K562 (cell line): ENCODE measurements around the gene SNX14. TPM values are rescaled to one million over a fixed set of nuclear protein-coding genes. Genes with fewer than 3 reads are reported as not detected.

Experiments used
- ATAC-seq: fragments of 200-7000 bp; cut with Tn5 transposase; 3 replicates; pipeline ENCODE4 v1.9.1; 2020; ENCODE audit warnings: moderate library complexity
- BruUV-seq: library from RNA; stranded (reverse); fragments of 400-500 nt; replicated peaks from 2 replicates; lab custom pipeline; 2021; lab: Mats Ljungman, UMichigan
- CTCF ChIA-PET: fragments of 300-600 bp; formaldehyde crosslinking; extraction: SDS; loops from one replicate; lab custom pipeline; 2021; ENCODE audit warnings: low intra/inter-chr PET ratio; lab: Yijun Ruan, JAX
- POLR2A ChIA-PET: fragments of 300-600, 350-650 bp; sonication (Branson Sonifier 250); formaldehyde crosslinking; extraction: SDS; loops from one replicate; lab custom pipeline; 2021; ENCODE audit warnings: antibody characterized with exemption, inconsistent platforms; lab: Yijun Ruan, JAX
- DNase-seq, 4 experiments: peaks; one replicate each; pipeline versions ENCODE4 v3.0.0 to v3.0.0-alpha.2; 2011 to 2018; ENCODE audit warnings: low spot score in 3 of 4, mixed read lengths in 3 of 4; ENCODE audit errors: extremely low read depth in 1 of 4
- FAIRE-seq: peaks from 2 replicates; lab custom pipeline; 2011; peaks lifted over from hg19 to GRCh38; lab: Jason Lieb, UNC
- H2AFZ ChIP-seq: 2 replicates; pipeline ENCODE4 v1.6.0; 2011; ENCODE audit warnings: low read depth, low read length, control low read depth, inconsistent platforms
- H3K27ac ChIP-seq: fragments of 200-600 bp; 3 replicates; pipeline ENCODE4 v1.8.0; 2011; ENCODE audit warnings: low read depth, mild to moderate bottlenecking, control low read depth, inconsistent platforms, low read length, moderate library complexity, mixed read lengths; ENCODE audit errors: extremely low read depth
- H3K27me3 ChIP-seq, 2 experiments: fragments of 300-600 bp in 1 of 2; 2 replicates in 1 of 2; 3 replicates in 1 of 2; pipeline versions ENCODE4 v1.6.0 to v1.8.0; 2011; ENCODE audit warnings: inconsistent platforms in 2 of 2, low read length in 2 of 2, mild to moderate bottlenecking in 1 of 2, mixed read lengths in 1 of 2, moderate library complexity in 1 of 2; ENCODE audit not compliant: control insufficient read depth in 2 of 2, insufficient read depth in 2 of 2
- H3K36me3 ChIP-seq: fragments of 300-600 bp; 3 replicates; pipeline ENCODE4 v1.8.0; 2011; ENCODE audit warnings: mild to moderate bottlenecking, low read length, inconsistent platforms; ENCODE audit not compliant: control insufficient read depth, insufficient read depth
- H3K4me1 ChIP-seq, 2 experiments: fragments of 200-600 bp in 1 of 2; replicated peaks in 1 of 2; 2 replicates in 1 of 2; 3 replicates in 1 of 2; pipeline versions ENCODE4 v1.5.1 to v1.8.0; 2011; ENCODE audit warnings: inconsistent platforms in 2 of 2, low read length in 2 of 2, mild to moderate bottlenecking in 1 of 2, mixed read lengths in 1 of 2, moderate library complexity in 1 of 2; ENCODE audit not compliant: control insufficient read depth in 2 of 2, insufficient read depth in 2 of 2
- H3K4me2 ChIP-seq: 2 replicates; pipeline ENCODE4 v1.6.1; 2011; ENCODE audit warnings: low read length, control low read depth, inconsistent platforms, mixed read lengths; ENCODE audit not compliant: insufficient read depth
- H3K4me3 ChIP-seq: fragments of 200-600 bp; sonication (generic), shearing (Covaris generic); 2 replicates; pipeline ENCODE4 v1.5.1; 2016; ENCODE audit warnings: control low read depth, inconsistent platforms
- H3K79me2 ChIP-seq: fragments of 200-600 bp; 3 replicates; pipeline ENCODE4 v1.8.0; 2011; ENCODE audit warnings: low read length, inconsistent platforms; ENCODE audit not compliant: control insufficient read depth, insufficient read depth
- H3K9ac ChIP-seq, 2 experiments: 2 replicates each; pipeline versions ENCODE4 v1.6.0 to v1.6.1; 2011; ENCODE audit warnings: low read depth in 2 of 2, low read length in 2 of 2, control low read depth in 1 of 2, inconsistent platforms in 1 of 2, mild to moderate bottlenecking in 1 of 2, mixed read lengths in 1 of 2; ENCODE audit not compliant: insufficient read depth in 1 of 2
- H3K9me1 ChIP-seq: one replicate; pipeline ENCODE4 v1.6.0; 2011; ENCODE audit warnings: inconsistent platforms, mild to moderate bottlenecking, low read length, moderate library complexity; ENCODE audit not compliant: control insufficient read depth, insufficient read depth
- H3K9me3 ChIP-seq: replicated peaks from 2 replicates; pipeline ENCODE4 v1.5.1; 2011; ENCODE audit warnings: low read depth, low read length, inconsistent platforms; ENCODE audit not compliant: control insufficient read depth, insufficient read depth
- H4K20me1 ChIP-seq: replicated peaks from 2 replicates; pipeline ENCODE4 v1.6.1; 2011; ENCODE audit warnings: low read length, inconsistent platforms, mixed read lengths; ENCODE audit not compliant: control insufficient read depth, insufficient read depth
- ADNP ChIP-seq: fragments of 200-800 bp; sonication (Bioruptor generic); IDR thresholded peaks from 2 replicates; pipeline ENCODE4 v1.6.1; 2016; ENCODE audit warnings: missing genetic modification characterization, missing compliant biosample characterization
- CBFB ChIP-seq: sonication (generic); formaldehyde crosslinking; IDR thresholded peaks from 2 replicates; pipeline ENCODE4 v1.4.0; 2020; ENCODE audit warnings: mild to moderate bottlenecking, missing genetic modification reagents
- FOXJ3 ChIP-seq: sonication (generic); formaldehyde crosslinking; IDR thresholded peaks from 2 replicates; pipeline ENCODE4 v1.4.0; 2020; ENCODE audit warnings: mild to moderate bottlenecking, missing genetic modification reagents
- GTF2F1 ChIP-seq: IDR thresholded peaks from 2 replicates; pipeline ENCODE4 v1.6.1; 2011; ENCODE audit warnings: low read depth, low read length, improper control_type of control experiment
- HNRNPK ChIP-seq: fragments of 200-400 bp; formaldehyde crosslinking; IDR thresholded peaks from one replicate; pipeline ENCODE4 v1.6.1; 2018; ENCODE audit warnings: mild to moderate bottlenecking, low read depth, low read length; ENCODE audit not compliant: poor library complexity, severe bottlenecking
- KDM5B ChIP-seq: fragments of 200-600 bp; sonication (generic); IDR thresholded peaks from 2 replicates; pipeline ENCODE4 v1.6.1; 2012; ENCODE audit warnings: low read depth, mild to moderate bottlenecking, moderate library complexity, low read length, control low read depth, inconsistent platforms; ENCODE audit not compliant: insufficient replicate concordance
- MED1 ChIP-seq: sonication (generic); formaldehyde crosslinking; IDR thresholded peaks from 2 replicates; pipeline ENCODE4 v1.8.1; 2023; ENCODE audit warnings: missing genetic modification reagents, borderline replicate concordance
- NRF1 ChIP-seq, 2 experiments: fragments of 450-650 bp; IDR thresholded peaks in 1 of 2; conservative IDR thresholded peaks in 1 of 2; 2 replicates each; pipeline ENCODE4 v1.6.1; 2014; ENCODE audit warnings: mild to moderate bottlenecking in 2 of 2
- POLR2G ChIP-seq: fragments of 200-400 bp; formaldehyde crosslinking; IDR thresholded peaks from 2 replicates; pipeline ENCODE4 v1.6.1; 2017; ENCODE audit warnings: low read depth, mild to moderate bottlenecking, antibody characterized with exemption, low read length, moderate library complexity
- PRPF4 ChIP-seq: fragments of 200-400 bp; formaldehyde crosslinking; IDR thresholded peaks from one replicate; pipeline ENCODE4 v1.6.1; 2017; ENCODE audit warnings: low read length, low read depth, mild to moderate bottlenecking; ENCODE audit not compliant: insufficient read depth, poor library complexity, severe bottlenecking
- WHSC1 ChIP-seq: IDR thresholded peaks from one replicate; pipeline ENCODE4 v1.6.1; 2012; ENCODE audit warnings: low read length, control low read depth, inconsistent platforms
- ZNF140 ChIP-seq: fragments of 250-450 bp; sonication (Bioruptor Pico); IDR thresholded peaks from 2 replicates; pipeline ENCODE4 v1.8.0; 2021; ENCODE audit warnings: moderate library complexity, mild to moderate bottlenecking, inconsistent platforms
- ZNF77 ChIP-seq: fragments of 250-450 bp; sonication (Bioruptor Pico); IDR thresholded peaks from 2 replicates; pipeline ENCODE4 v1.5.0; 2020
- WGBS: fragments of 100-300 bp; shearing (Covaris generic); methylation state at CpG from one replicate; pipeline ENCODE4 v1.1.6; 2016; ENCODE audit warnings: low coverage, mixed read lengths; ENCODE audit not compliant: insufficient coverage; ENCODE audit errors: missing lambda C conversion rate; 5-methylcytosine and 5-hydroxymethylcytosine counted together
- in situ Hi-C: fragments of 300-500 bp; cut with MboI; formaldehyde crosslinking; loops from 4 replicates; pipeline ENCODE4 v1.15.0; 2018; ENCODE audit warnings: inconsistent platforms, mixed read lengths
- intact Hi-C: fragments of 100-400 bp; cut with micrococcal nuclease; formaldehyde crosslinking; loops from 2 replicates; pipeline ENCODE4 v1.14.2; 2022
- polyA plus RNA-seq, 8 experiments: library from polyadenylated mRNA; depleted of rRNA in 4 of 8; stranded (reverse) in 5 of 8; unstranded in 3 of 8; fragments of >200 nt; fragmentation: Nextera tagmentation in 2 of 8; fragmentation: Illumina TruSeq in 1 of 8; extraction: Ambion mirVana in 2 of 8; extraction: Trizol in 1 of 8; gene quantifications; 2 replicates each; pipeline versions ENCODE4 v1.2.1 to v1.2.3, GENCODE V29; 2011 to 2014; ENCODE audit warnings: inconsistent platforms in 1 of 8, missing spikeins in 1 of 8
- total RNA-seq, 7 experiments: library from RNA; depleted of rRNA in 6 of 7; stranded (reverse); fragments of >200 nt in 6 of 7; fragmentation: Illumina TruSeq in 2 of 7; extraction: Trizol in 2 of 7; gene quantifications; 2 replicates each; pipeline versions ENCODE4 v1.2.1 to v1.2.3, GENCODE V29; 2011 to 2021; ENCODE audit warnings: low replicate concordance in 1 of 7
- TF ChIP-seq, protein P1 (sequence below): fragments of 250-450 bp; sonication (Bioruptor Pico); IDR thresholded peaks from 2 replicates; pipeline ENCODE4 v1.4.0; 2020; ENCODE audit warnings: borderline replicate concordance
- TF ChIP-seq, protein P2 (sequence below): sonication (generic); formaldehyde crosslinking; IDR thresholded peaks from 2 replicates; pipeline ENCODE4 v1.9.0; 2022; ENCODE audit warnings: mild to moderate bottlenecking, missing genetic modification reagents
- TF ChIP-seq, protein P3 (sequence below), 2 experiments: fragments of 250-450 bp in 1 of 2; fragments of 450-650 bp in 1 of 2; sonication (Bioruptor Pico) in 1 of 2; IDR thresholded peaks; 2 replicates each; pipeline versions ENCODE4 v1.6.1 to v1.8.0; 2016 to 2021; ENCODE audit warnings: mild to moderate bottlenecking in 2 of 2, moderate library complexity in 2 of 2, missing compliant biosample characterization in 1 of 2, missing genetic modification characterization in 1 of 2
- TF ChIP-seq, protein P4 (sequence below): sonication (generic); formaldehyde crosslinking; IDR thresholded peaks from 2 replicates; pipeline ENCODE4 v1.8.0; 2022; ENCODE audit warnings: mild to moderate bottlenecking, low read depth, missing genetic modification reagents

The SNX14 gene
- total and polyA plus RNA-seq, 9 of the 15 experiments (the other 6 are each of a cell fraction or from before 2014, with no cell fraction given): 46.5 to 140 (median 71.2) TPM

DNA sequence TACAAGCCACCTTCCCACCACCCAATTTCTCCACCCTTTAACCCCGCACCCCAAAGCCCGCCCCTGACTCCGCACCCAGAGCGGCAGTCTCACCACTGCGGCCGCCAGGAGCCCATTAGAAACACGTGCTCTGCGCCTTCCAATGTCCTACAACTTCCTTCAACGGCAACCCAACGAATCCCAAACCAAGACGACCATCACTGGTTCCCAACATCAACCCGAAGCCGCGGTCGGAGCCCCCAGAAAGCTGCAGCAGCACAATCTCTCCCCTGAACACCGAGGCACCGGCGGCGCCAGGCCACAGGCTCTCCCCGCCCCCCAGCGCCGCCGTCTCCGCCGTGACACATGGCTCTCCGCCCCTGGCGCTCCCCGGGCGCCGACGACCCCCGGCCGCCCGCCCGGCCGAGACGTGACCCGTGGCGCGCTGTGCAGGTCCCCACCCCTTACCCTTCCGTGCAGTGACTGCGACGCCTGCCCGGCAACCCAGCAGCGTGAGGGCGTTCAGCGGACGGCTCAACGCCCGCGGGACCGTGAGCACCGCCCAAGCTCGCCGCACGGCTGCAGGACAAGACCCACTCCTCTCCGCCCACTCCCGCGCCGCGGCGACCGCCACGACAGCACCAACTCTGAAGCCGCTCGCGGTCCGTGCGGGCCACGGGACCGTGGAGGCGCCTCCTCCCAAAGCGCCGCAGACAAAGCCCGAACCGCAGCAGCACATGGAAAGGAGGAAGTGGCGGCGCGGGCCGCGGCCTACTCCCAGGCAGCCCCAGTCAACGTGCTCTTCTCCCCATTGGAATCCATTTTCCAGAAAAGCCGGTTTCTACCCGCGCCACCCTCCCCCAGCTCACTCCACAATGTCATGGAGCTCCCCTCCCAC lies 48.5 kb upstream of the SNX14 start:
- DNase-seq: peak; percentile 18 to 62 (median 58)
- peaks cover 46% of the 10 kb centered on the region for H3K36me3 ChIP-seq
- peak overlapping the region; percentile 87 for H3K4me3 ChIP-seq
- H3K9me1 ChIP-seq: no peaks in the 10 kb centered on the region
- ATAC-seq: peak; percentile 14
- peak overlapping the region; percentile 98 to 100 for H3K9ac ChIP-seq
- peaks cover 4% of the 10 kb centered on the region for H3K9me3 ChIP-seq
- H3K79me2 ChIP-seq: peaks cover 63% of the 10 kb centered on the region
- peak overlapping the region; percentile 96 for H3K4me2 ChIP-seq
- no TSS peak for BruUV-seq
- ChIA-PET POLR2A (interaction anchor here (0.6 to 8.1 kb wide), 10 partner anchors 8 to 1471 kb away, joined by 3 to 188 read pairs (median 4); no protein-coding TSS in a partner anchor), CTCF (no interaction called here)
- intact Hi-C loops (loop anchor here (2.0 kb wide), 1 partner anchor 49 kb away; the partner anchor contains the start of gene SNX14), in situ Hi-C loops (loop anchor here (5.0 kb wide), 1 partner anchor 35 kb away; no protein-coding TSS in a partner anchor)
- H2AFZ ChIP-seq: peak overlapping the region; percentile 71
- H3K4me1 ChIP-seq: peaks cover 13 to 19% of the 10 kb centered on the region in 2 experiments; a peak in 4 of 5 replicates
- no peak for FAIRE-seq
- H3K27me3 ChIP-seq: no peaks in the 10 kb centered on the region
- peak overlapping the region; percentile 98 for H3K27ac ChIP-seq
- 1% methylated on average over 49 of the region's 85 CpGs for WGBS
- peaks cover 26% of the 10 kb centered on the region for H4K20me1 ChIP-seq
- TF ChIP-seq ADNP (tag) (no peak), FOXJ3 (CRISPR knock-in tag) (no peak), ZNF77 (CRISPR knock-in tag) (no peak), NRF1 (conservative IDR thresholded peaks at IDR 0.05 in 1 of 2, IDR thresholded peaks at IDR 0.05 in 1 of 2) (no peak), ZNF140 (CRISPR knock-in tag) (no peak), CBFB (CRISPR knock-in tag) (no peak), GTF2F1 (no peak), PRPF4 (no peak), WHSC1 (no peak), HNRNPK (no peak), POLR2G (peak; percentile 71), MED1 (CRISPR knock-in tag) (no peak), KDM5B (peak; percentile 7)
- TF ChIP-seq, protein P1, sequence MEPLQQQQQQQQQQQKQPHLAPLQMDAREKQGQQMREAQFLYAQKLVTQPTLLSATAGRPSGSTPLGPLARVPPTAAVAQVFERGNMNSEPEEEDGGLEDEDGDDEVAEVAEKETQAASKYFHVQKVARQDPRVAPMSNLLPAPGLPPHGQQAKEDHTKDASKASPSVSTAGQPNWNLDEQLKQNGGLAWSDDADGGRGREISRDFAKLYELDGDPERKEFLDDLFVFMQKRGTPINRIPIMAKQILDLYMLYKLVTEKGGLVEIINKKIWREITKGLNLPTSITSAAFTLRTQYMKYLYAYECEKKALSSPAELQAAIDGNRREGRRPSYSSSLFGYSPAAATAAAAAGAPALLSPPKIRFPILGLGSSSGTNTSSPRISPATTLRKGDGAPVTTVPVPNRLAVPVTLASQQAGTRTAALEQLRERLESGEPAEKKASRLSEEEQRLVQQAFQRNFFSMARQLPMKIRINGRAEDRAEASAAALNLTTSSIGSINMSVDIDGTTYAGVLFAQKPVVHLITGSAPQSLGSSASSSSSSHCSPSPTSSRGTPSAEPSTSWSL (CRISPR knock-in tag): no peak
- TF ChIP-seq, protein P2, sequence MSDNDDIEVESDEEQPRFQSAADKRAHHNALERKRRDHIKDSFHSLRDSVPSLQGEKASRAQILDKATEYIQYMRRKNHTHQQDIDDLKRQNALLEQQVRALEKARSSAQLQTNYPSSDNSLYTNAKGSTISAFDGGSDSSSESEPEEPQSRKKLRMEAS (CRISPR knock-in tag): peak; percentile 59; the same call in 1 of the 2 replicates
- TF ChIP-seq, protein P3, sequence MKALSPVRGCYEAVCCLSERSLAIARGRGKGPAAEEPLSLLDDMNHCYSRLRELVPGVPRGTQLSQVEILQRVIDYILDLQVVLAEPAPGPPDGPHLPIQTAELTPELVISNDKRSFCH (CRISPR knock-in tag; IDR thresholded peaks at IDR 0.05): no peak
- TF ChIP-seq, protein P3 (tag; IDR thresholded peaks at IDR 0.05): no peak; the same call in 1 of the 2 replicates
- TF ChIP-seq, protein P4, sequence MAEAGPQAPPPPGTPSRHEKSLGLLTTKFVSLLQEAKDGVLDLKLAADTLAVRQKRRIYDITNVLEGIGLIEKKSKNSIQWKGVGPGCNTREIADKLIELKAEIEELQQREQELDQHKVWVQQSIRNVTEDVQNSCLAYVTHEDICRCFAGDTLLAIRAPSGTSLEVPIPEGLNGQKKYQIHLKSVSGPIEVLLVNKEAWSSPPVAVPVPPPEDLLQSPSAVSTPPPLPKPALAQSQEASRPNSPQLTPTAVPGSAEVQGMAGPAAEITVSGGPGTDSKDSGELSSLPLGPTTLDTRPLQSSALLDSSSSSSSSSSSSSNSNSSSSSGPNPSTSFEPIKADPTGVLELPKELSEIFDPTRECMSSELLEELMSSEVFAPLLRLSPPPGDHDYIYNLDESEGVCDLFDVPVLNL: no peak
